Common myeloid progenitor, CD34-positive (primary cell): Measurements from ENCODE around the gene CASR.

Source experiments
- CTCF ChIA-PET: fragments of 350-600 bp; sonication (Branson Sonifier 250); formaldehyde crosslinking; loops from one replicate; lab custom pipeline; 2021; ENCODE audit warnings: antibody characterized with exemption; lab: Charles Lee
- POLR2A ChIA-PET: fragments of 350-600 bp; sonication (Branson Sonifier 250); formaldehyde crosslinking; loops from one replicate; lab custom pipeline; 2021; ENCODE audit warnings: antibody characterized with exemption; lab: Charles Lee
- DNase-seq, 3 donors: peaks; one replicate each; pipeline versions ENCODE4 v3.0.0 to v3.0.0-alpha.2; 2013
- H3K27ac ChIP-seq, 2 experiments: 1 replicate in 1 of 2; 2 replicates in 1 of 2; pipeline ENCODE4 v1.7.0; 2013; ENCODE audit warnings: inconsistent platforms in 2 of 2, low read length in 2 of 2, mild to moderate bottlenecking in 2 of 2, low read depth in 1 of 2, moderate library complexity in 1 of 2; ENCODE audit not compliant: severe bottlenecking in 2 of 2, insufficient read depth in 1 of 2, poor library complexity in 1 of 2
- H3K27me3 ChIP-seq, 5 experiments: replicated peaks in 2 of 5; 1 replicate in 3 of 5; 2 replicates in 2 of 5; pipeline versions ENCODE4 v1.6.1 to v1.7.0; 2013; ENCODE audit warnings: low read length in 4 of 5, mild to moderate bottlenecking in 2 of 5, moderate library complexity in 2 of 5, inconsistent platforms in 1 of 5; ENCODE audit not compliant: insufficient read depth in 5 of 5, control insufficient read depth in 4 of 5
- H3K36me3 ChIP-seq, 4 experiments: 1 replicate in 2 of 4; 2 replicates in 2 of 4; pipeline versions ENCODE4 v1.6.1 to v1.7.0; 2013; ENCODE audit warnings: low read length in 3 of 4, control low read depth in 1 of 4, mild to moderate bottlenecking in 1 of 4; ENCODE audit not compliant: control insufficient read depth in 4 of 4, insufficient read depth in 4 of 4
- H3K4me1 ChIP-seq, 4 experiments: 1 replicate in 3 of 4; 2 replicates in 1 of 4; pipeline versions ENCODE4 v1.6.1 to v1.7.1; 2013; ENCODE audit warnings: low read length in 3 of 4, mild to moderate bottlenecking in 3 of 4, control low read depth in 1 of 4, inconsistent platforms in 1 of 4, moderate library complexity in 1 of 4; ENCODE audit not compliant: control insufficient read depth in 4 of 4, insufficient read depth in 4 of 4; ENCODE audit errors: control extremely low read depth in 1 of 4
- H3K4me3 ChIP-seq, 7 experiments: 1 replicate in 4 of 7; 2 replicates in 3 of 7; pipeline versions ENCODE4 v1.5.1 to v1.7.0; 2013; ENCODE audit warnings: mild to moderate bottlenecking in 7 of 7, low read length in 6 of 7, moderate library complexity in 6 of 7, inconsistent platforms in 2 of 7, low read depth in 2 of 7, control low read depth in 1 of 7; ENCODE audit not compliant: insufficient read depth in 4 of 7, control insufficient read depth in 1 of 7; ENCODE audit errors: extremely low read depth in 1 of 7
- H3K9me3 ChIP-seq, 5 experiments: 1 replicate in 4 of 5; 2 replicates in 1 of 5; pipeline versions ENCODE4 v1.6.1 to v1.7.1; 2013; ENCODE audit warnings: low read length in 4 of 5, mild to moderate bottlenecking in 2 of 5, inconsistent platforms in 1 of 5, low read depth in 1 of 5, moderate library complexity in 1 of 5; ENCODE audit not compliant: control insufficient read depth in 4 of 5, insufficient read depth in 2 of 5; ENCODE audit errors: control extremely low read depth in 1 of 5
- WGBS: methylation state at CpG from one replicate; pipeline ENCODE4 v1.1.5; 2013; ENCODE audit not compliant: insufficient coverage; 5-methylcytosine and 5-hydroxymethylcytosine counted together

The CASR gene

GRCh38 chr3:122307976-122308375 lies 124.5 kb downstream of the CASR start:
- no peak overlapping the region for H3K4me3 ChIP-seq
- H3K36me3 ChIP-seq: no peaks in the 10 kb centered on the region
- H3K9me3 ChIP-seq: no peaks in the 10 kb centered on the region
- H3K4me1 ChIP-seq: peaks cover under 1 to 20% (median 4%) of the 10 kb centered on the region in 4 experiments
- CTCF ChIA-PET: interaction anchor here (0.7 to 1.5 kb wide), 4 partner anchors 62 to 354 kb away, joined by 3 to 4 read pairs (median 3); partner anchors contain the start of gene FAM162A
- POLR2A ChIA-PET: no interaction called here
- DNase-seq: no peak
- peaks cover 0 to 7% (median 5%) of the 10 kb centered on the region in 5 experiments for H3K27me3 ChIP-seq
- no peak overlapping the region for H3K27ac ChIP-seq

DNA sequence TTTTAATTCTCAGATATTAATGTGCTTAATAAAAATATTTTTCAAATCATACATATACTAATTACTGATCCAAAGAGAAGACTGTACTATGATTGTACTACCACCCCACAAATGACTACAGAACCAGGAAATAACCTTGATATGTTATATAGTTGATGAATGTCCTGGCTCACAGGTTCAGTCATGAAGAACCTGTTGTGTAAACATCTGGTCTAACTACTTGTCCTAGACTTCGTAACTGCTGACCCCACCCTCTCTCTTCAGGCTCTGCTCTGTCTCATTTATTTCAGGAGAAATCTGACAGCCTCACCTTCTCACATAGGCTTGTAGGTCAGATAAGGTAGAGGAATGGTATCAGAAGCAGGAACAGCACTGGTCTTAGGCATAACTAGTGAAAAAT lies 126.9 kb downstream of the CASR start:
- no peak for DNase-seq
- H3K9me3 ChIP-seq: no peaks in the 10 kb centered on the region
- H3K36me3 ChIP-seq: no peaks in the 10 kb centered on the region
- H3K27me3 ChIP-seq: peaks cover 0 to 13% (median 5%) of the 10 kb centered on the region in 5 experiments
- no peak overlapping the region for H3K4me3 ChIP-seq
- peaks cover 4 to 30% (median 9%) of the 10 kb centered on the region in 4 experiments for H3K4me1 ChIP-seq
- ChIA-PET CTCF (no interaction called here), POLR2A (no interaction called here)
- H3K27ac ChIP-seq: no peak overlapping the region
- WGBS: 80% methylated on average over 1 of the region's 1 CpG

- peak in 2 of 3 donors; percentile 48 to 61 for DNase-seq
- no peaks in the 10 kb centered on the region for H3K9me3 ChIP-seq
- H3K36me3 ChIP-seq: no peaks in the 10 kb centered on the region
- H3K4me1 ChIP-seq: peaks cover 4 to 19% (median 9%) of the 10 kb centered on the region in 4 experiments
- ChIA-PET POLR2A (interaction anchor here (0.6 kb wide), 1 partner anchor 247 kb away, joined by 3 read pairs; no protein-coding TSS in a partner anchor), CTCF (interaction anchor here (0.9 to 1.6 kb wide), 4 partner anchors 9 to 48 kb away, joined by 3 to 4 read pairs (median 3); no protein-coding TSS in a partner anchor)
- H3K27ac ChIP-seq: no peak overlapping the region
- peaks cover 0 to 21% (median 0%) of the 10 kb centered on the region in 5 experiments for H3K27me3 ChIP-seq
- H3K4me3 ChIP-seq: no peak overlapping the region
Observed at GRCh38 chr3:122312826-122313225, 129.4 kb downstream of the CASR start.

DNA sequence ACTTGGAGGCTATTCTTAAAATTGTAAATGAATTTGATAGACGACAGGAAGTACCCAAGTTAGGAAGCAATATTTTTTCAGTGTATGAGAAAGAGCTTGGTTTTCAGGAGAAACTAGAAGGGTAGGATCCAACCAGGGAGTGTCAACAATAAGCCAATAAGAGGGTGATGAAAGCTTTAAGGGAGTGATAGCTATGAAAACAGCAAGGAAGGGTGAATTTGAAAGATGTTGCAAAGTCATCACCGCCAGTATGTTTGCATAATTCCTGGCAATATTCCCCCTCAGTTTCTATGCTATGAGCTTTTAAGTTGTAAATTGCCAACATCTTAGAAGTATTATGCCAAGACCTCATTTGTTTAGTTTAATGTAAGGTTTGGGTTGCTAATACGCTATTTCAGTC lies 129.8 kb downstream of the CASR start:
- Histone ChIP-seq H3K36me3 (no peaks in the 10 kb centered on the region), H3K27ac (no peak overlapping the region), H3K27me3 (peaks cover 0 to 20% (median 0%) of the 10 kb centered on the region in 5 experiments), H3K9me3 (peaks cover 0 to 3% (median 0%) of the 10 kb centered on the region in 5 experiments), H3K4me3 (no peak overlapping the region), H3K4me1 (peaks cover 4 to 14% (median 9%) of the 10 kb centered on the region in 4 experiments)
- WGBS: 8% methylated on average over 2 of the region's 3 CpGs
- POLR2A ChIA-PET: interaction anchor here (0.6 kb wide), 1 partner anchor 247 kb away, joined by 3 read pairs; no protein-coding TSS in a partner anchor
- DNase-seq: peak in 1 of 3 donors; percentile 29
- CTCF ChIA-PET: interaction anchor here (0.9 to 1.6 kb wide), 5 partner anchors 9 to 48 kb away, joined by 3 to 4 read pairs (median 3); no protein-coding TSS in a partner anchor

GRCh38 chr3:122314228-122314876 lies 130.9 kb downstream of the CASR start:
- 100% methylated on average over 1 of the region's 2 CpGs for WGBS
- Histone ChIP-seq H3K27me3 (peaks cover 0 to 20% (median 0%) of the 10 kb centered on the region in 5 experiments), H3K4me1 (peaks cover 4 to 14% (median 9%) of the 10 kb centered on the region in 4 experiments), H3K27ac (no peak overlapping the region), H3K36me3 (no peaks in the 10 kb centered on the region), H3K9me3 (peaks cover 0 to 5% (median under 1%) of the 10 kb centered on the region in 5 experiments), H3K4me3 (no peak overlapping the region)
- ChIA-PET CTCF (interaction anchor here (0.8 to 1.4 kb wide), 3 partner anchors 8 to 25 kb away, joined by 3 read pairs; no protein-coding TSS in a partner anchor), POLR2A (no interaction called here)
- DNase-seq: no peak

DNA sequence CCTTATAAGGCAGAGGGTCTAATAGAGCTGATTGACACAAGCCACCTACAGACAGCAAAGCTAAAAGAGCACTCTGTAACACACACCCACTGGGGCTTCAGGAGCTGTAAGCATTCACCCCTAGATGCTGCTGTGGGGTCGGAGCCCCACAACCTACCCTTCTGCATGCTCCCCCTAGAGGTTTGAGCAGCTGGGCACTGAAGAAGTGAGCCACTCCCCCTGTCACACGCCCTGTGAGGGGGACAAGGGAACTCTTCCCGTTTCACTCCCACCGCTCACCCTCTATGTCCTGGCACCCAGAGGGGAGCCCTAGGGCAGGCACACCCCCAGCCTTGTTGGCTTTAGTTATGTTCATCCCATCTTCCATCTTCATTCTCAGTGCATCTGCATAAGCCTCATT lies 132.2 kb downstream of the CASR start:
- 100% methylated on average over 1 of the region's 4 CpGs for WGBS
- Histone ChIP-seq H3K4me3 (no peak overlapping the region), H3K27me3 (peaks cover 0 to 20% (median 0%) of the 10 kb centered on the region in 5 experiments), H3K36me3 (no peaks in the 10 kb centered on the region), H3K27ac (no peak overlapping the region), H3K9me3 (peaks cover 0 to 14% (median 2%) of the 10 kb centered on the region in 5 experiments), H3K4me1 (peaks cover 4 to 14% (median 9%) of the 10 kb centered on the region in 4 experiments)
- POLR2A ChIA-PET: no interaction called here
- CTCF ChIA-PET: interaction anchor here (0.8 to 1.3 kb wide), 2 partner anchors 9 to 24 kb away, joined by 3 read pairs; no protein-coding TSS in a partner anchor
- no peak for DNase-seq

DNA sequence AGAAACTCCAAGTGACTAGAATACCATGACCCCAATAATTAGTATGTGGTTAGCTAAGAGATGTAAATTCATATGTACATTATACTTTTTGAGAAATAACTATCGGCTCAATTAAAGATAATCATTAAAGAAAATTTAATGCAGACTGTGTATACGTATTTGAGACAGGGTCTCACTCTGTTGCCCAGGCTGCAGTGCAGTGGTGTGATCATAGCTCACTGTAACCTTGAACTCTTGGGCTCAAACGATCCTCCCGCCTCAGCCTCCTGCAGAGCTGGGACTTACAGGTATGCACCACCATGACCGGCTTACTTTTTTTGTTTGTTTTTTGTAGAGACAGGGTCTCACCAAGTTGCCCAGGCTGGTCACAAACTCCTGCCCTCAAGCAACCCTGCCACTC lies 132.9 kb downstream of the CASR start:
- Histone ChIP-seq H3K36me3 (no peaks in the 10 kb centered on the region), H3K27ac (no peak overlapping the region), H3K9me3 (peaks cover 0 to 14% (median 2%) of the 10 kb centered on the region in 5 experiments), H3K27me3 (peaks cover 0 to 16% (median 0%) of the 10 kb centered on the region in 5 experiments), H3K4me1 (peaks cover 4 to 14% (median 9%) of the 10 kb centered on the region in 4 experiments), H3K4me3 (no peak overlapping the region)
- no peak for DNase-seq
- 87% methylated on average over 4 of the region's 5 CpGs for WGBS
- ChIA-PET CTCF (no interaction called here), POLR2A (no interaction called here)
